Suppressor macrophage (primary cell): ENCODE measurements around the gene IP6K1.
"Not testable (repeated sequence)": the region's sequence is repeated elsewhere in the genome, so short reads cannot be mapped to it uniquely, and the experiment has no call there.

ENCODE experiments used
- DNase-seq, 4 experiments: peaks; one replicate each; pipeline ENCODE4 v3.0.0-alpha.2; 2020 to 2022

Gene IP6K1

GRCh38 chr3:49686769-49687423 is 99.4 kb downstream of the IP6K1 start:
- DNase-seq: peak; percentile 40 to 74 (median 57)

GRCh38 chr3:49686346-49686745 is 100.0 kb downstream of the IP6K1 start:
- not testable (repeated sequence) for DNase-seq

- DNase-seq: peak in 2 of 4 experiments; percentile 7 to 20
Observed at GRCh38 chr3:49685846-49686245, 100.5 kb downstream of the IP6K1 start.

GRCh38 chr3:49685103-49685502 is 101.2 kb downstream of the IP6K1 start:
- DNase-seq: not testable (repeated sequence)

GRCh38 chr3:49684453-49684852 is 101.9 kb downstream of the IP6K1 start:
- not testable (repeated sequence) for DNase-seq

GRCh38 chr3:49683162-49683561 is 103.2 kb downstream of the IP6K1 start:
- no peak for DNase-seq

GRCh38 chr3:49681543-49681942 is 104.8 kb downstream of the IP6K1 start:
- no peak for DNase-seq

GRCh38 chr3:49681232-49681522 is 105.2 kb downstream of the IP6K1 start:
- no peak for DNase-seq

- no peak for DNase-seq
Observed at GRCh38 chr3:49680493-49681231, 105.7 kb downstream of the IP6K1 start.

GRCh38 chr3:49675912-49676311 is 110.4 kb downstream of the IP6K1 start:
- no peak for DNase-seq

- no peak for DNase-seq
Observed at GRCh38 chr3:49674497-49674983, 111.8 kb downstream of the IP6K1 start.
